Subcutaneous adipose tissue (tissue), 4 donors: ENCODE measurements around the gene C1orf174. TPM values are rescaled to one million over a fixed set of nuclear protein-coding genes. Genes with fewer than 3 reads are reported as not detected.

Source experiments
- total RNA-seq, 4 donors: library from RNA; depleted of rRNA; stranded (reverse); fragments of >200 nt; gene quantifications; one replicate each; pipeline ENCODE4 v1.1.0, GENCODE V29; 2016
- TF ChIP-seq, protein P1 (sequence below): fragments of 450-650 bp; IDR thresholded peaks from one replicate; pipeline ENCODE4 v1.5.1; 2016; ENCODE audit warnings: low read depth, mild to moderate bottlenecking, control low read depth, antibody characterized with exemption, moderate library complexity

The C1orf174 gene
- total RNA-seq, 4 donors from 2014 or later = 17.0 to 21.4 (median 18.0) TPM

DNA sequence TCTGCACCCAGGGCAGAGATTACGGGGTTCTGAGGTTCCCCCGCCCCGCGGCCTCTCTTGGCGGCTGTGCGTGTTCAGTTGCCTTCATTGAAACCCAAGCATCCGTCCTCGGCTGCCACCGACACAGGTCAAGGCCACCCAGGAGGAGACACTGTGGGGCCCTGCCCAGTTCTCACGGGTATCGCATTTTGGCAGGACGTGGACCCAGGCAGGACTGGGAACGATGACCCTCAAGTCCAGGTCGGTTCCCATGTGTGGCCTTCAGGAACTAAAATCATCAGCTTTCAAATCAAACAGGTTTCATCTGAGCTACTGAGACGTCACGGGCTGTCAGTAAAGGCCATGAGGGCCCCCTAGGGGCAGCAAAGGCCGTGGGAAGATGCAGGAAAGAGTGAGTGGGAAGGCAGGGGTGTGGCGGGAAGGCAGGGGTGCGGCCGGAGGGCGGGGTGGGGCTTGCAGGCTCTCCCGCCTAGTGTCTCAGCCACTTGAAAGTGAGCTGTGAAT lies 7.0 kb upstream of the C1orf174 start:
- TF ChIP-seq, protein P1, sequence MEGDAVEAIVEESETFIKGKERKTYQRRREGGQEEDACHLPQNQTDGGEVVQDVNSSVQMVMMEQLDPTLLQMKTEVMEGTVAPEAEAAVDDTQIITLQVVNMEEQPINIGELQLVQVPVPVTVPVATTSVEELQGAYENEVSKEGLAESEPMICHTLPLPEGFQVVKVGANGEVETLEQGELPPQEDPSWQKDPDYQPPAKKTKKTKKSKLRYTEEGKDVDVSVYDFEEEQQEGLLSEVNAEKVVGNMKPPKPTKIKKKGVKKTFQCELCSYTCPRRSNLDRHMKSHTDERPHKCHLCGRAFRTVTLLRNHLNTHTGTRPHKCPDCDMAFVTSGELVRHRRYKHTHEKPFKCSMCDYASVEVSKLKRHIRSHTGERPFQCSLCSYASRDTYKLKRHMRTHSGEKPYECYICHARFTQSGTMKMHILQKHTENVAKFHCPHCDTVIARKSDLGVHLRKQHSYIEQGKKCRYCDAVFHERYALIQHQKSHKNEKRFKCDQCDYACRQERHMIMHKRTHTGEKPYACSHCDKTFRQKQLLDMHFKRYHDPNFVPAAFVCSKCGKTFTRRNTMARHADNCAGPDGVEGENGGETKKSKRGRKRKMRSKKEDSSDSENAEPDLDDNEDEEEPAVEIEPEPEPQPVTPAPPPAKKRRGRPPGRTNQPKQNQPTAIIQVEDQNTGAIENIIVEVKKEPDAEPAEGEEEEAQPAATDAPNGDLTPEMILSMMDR = no peak

DNA sequence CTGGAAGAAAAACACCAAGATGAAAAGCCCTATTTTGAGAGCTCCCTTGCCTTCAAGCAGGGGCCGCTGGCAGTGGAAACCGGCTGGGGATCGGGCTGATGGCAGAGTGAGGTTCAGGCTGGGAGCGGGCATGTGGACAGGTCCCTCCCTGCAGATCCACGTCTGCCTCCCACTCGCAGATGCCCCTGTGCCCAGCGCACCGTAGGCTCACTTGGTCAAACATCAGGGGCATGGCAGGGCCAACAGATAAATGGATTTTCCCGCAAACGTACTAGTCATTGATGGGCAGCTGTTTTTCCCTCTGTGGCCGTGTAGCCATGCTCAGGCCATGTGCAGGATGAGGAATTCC lies 6.6 kb upstream of the C1orf174 start:
- TF ChIP-seq, protein P1 = no peak

DNA sequence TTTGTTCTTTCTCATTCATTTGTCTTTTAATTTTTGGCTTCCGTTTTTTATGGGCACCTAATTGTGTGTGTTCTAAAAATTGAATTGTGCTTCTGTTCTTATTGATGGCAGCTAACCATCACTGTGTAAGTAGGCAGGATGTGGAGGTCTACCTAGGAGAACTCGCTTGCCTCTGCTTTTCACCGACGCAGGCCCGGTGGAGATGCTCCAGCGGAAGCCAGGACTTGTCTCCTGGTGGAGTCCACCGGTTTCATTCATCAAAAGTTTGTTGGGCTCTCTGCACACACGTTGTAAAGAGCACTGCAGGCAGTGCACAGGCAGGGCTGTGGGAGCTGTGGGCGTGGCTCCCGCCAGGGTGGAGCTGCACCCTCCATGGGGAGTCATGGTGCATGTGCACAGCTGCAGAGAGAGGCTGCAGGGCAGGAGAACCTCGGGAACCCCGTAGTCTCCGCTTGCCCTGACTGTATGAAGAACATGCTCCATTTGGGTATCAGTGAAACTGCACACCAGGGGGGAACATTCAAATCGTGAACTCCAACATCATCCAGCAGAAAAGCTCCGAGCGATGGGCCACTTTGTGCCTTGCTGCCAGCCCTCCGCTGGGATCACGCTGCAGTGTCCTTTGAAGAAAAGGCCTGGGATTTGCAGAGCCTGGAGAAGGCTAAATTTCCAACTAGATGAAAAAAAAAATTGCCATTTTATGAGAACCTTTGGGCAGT lies 6.0 kb upstream of the C1orf174 start:
- TF ChIP-seq, protein P1 = no peak

DNA sequence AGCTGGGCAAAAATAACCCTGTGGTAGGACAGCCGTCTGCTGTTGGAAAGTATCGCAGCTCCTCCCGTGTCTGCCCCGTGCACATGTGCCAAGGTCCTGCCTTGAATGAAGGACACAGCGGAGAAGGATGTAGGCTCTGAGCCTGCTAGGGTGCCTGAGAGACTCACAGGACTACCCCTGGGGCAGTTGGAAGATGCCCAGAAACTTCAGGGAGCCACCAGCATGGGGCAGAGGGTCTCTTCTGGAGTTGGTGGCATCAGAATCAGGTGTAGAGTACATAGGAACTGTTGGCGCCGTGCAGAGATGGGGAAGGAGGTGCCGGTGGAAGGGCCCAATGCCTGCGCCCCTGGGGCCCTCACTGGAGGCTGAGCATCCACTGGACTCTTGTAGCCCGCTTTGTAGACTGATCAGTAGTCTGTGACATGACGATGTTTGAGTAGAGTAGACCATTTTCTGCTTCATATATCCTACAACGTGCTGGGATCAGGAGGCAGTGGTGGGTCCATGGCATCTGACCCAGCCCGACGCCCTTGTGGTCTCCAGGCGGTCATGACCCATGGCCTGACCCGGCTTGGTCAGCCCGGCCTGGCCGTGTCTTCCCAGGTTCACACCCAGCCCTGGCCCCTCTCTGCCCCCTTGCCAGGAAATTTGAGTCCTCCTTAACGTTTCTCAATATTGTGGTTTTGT lies 5.3 kb upstream of the C1orf174 start:
- TF ChIP-seq, protein P1 = no peak

DNA sequence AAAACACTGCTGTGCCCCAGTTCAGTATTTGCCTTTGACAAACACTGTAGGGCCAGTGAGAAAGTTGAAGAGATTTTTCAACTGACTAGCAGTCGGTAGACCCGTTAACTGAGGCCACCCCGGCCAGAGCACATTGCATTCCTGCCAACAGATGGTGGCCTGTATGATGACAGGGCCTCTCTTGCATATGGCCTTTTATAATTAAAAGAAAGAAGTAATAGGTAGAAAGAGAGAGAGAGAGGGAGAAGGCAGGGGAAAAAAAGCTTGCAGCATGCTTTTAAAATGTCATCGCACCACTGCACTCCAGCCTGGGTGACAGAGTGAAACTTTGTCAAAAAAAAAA lies 4.7 kb upstream of the C1orf174 start:
- TF ChIP-seq, protein P1 = no peak

DNA sequence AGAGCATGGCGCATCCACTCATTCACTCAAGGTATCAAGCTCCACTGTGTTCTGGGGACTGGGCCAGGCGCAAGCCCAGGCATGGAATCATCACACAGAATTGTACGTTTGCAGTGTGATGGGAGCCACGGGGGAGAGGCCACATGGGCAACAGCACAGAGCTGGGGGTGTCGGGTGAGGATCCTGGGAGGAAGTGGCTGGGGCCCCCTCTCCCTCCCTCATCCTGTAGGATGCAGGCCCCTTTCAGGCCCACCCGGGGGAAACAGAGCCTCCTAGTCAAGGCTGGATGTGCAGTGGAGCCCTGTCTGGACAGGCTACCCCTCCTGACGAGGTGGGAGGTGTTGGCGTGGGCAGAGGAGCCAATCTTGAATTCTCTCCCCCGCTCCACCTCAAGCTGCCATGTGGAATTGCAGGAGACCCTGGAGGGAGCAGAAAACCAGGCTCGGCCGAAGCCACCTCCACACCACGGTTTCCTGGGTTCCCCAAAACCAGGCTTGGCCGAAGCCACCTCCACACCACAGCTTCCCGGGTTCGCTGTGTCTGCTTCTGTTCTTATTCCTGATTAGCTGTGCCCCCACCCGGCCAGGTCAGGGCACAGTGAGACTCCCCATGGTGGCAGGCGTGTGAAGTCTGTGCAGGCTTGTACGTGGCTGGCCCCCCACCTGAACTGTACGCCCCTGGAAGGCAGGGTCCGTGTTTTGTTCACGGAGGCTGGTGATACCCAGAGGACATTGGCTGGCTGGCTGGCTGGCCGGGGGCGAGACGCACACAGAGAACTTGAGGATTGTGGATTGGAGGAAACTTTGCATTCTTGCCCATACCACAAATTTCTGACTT lies 4.2 kb upstream of the C1orf174 start:
- TF ChIP-seq, protein P1 = no peak
